GM04503 (cell line): Measurements from ENCODE around the gene NIT2.
"Not testable (repeated sequence)": the region's sequence is repeated elsewhere in the genome, so short reads cannot be mapped to it uniquely, and the experiment has no call there.

ENCODE experiments used
- DNase-seq: peaks from one replicate; pipeline ENCODE4 v3.0.0-alpha.2; 2012; ENCODE audit warnings: low read depth

Gene NIT2

GRCh38 chr3:100338911-100339310, 4.4 kb downstream of the NIT2 start:
- DNase-seq, result no peak

DNA sequence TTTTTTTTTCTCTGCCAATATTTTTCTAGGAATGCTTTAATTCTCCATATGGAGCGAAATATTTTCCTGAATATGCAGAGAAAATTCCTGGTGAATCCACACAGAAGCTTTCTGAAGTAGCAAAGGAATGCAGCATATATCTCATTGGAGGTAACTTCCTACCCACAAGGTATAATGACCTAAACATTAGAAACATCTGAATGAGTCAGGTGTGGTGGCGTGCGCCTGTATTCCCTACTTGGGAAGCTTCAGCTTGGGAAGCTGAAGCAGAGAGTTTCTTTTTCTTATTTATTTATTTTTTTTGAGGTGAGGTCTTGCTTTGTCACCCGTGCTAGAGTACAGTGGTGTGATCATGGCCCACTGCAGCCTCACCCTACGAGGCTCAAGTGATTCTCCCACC, 5.2 kb downstream of the NIT2 start:
- no peak for DNase-seq

DNA sequence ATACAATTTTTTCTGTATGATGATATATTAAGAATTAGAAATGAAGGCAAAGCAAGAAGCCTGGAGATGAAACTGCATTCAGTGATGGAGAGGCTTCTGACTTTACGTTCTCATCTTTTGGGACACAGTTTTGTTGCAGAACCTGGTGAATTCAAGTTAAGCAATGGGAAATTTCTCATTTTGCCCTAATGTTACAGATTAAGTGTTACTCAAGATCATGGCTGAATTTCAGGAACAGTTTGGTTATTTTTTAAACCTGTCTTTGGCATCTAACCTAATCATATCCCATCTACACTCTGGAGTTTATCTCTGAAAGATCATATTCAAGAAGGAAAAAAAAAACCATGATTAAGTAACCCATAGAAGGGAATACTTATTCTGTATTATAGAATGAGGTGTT, 6.0 kb downstream of the NIT2 start:
- no peak for DNase-seq

GRCh38 chr3:100348727-100349126, 14.2 kb downstream of the NIT2 start:
- DNase-seq, result no peak

GRCh38 chr3:100351770-100352169, 17.2 kb downstream of the NIT2 start:
- not testable (repeated sequence) for DNase-seq

- DNase-seq, result no peak
Observed at GRCh38 chr3:100352296-100353231, 18.0 kb downstream of the NIT2 start.

DNA sequence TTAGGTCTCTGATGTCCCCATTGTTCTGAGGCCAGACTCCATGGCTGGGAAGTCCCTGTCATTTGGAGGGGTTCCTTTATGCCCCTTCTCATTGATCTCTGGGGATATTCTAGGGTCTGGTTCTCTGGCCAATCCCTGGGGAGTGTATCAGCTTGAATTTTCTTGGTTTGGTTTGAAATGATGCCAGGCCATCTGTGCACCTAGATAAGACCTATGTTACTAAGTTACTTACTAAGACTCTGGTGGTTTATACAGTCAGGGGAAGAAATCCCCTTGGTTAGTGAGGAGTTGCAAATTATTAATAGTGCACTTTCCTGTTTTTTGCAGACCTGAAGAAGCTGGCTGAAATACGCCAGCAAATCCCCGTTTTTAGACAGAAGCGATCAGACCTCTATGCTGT, 20.3 kb downstream of the NIT2 start:
- no peak for DNase-seq

DNA sequence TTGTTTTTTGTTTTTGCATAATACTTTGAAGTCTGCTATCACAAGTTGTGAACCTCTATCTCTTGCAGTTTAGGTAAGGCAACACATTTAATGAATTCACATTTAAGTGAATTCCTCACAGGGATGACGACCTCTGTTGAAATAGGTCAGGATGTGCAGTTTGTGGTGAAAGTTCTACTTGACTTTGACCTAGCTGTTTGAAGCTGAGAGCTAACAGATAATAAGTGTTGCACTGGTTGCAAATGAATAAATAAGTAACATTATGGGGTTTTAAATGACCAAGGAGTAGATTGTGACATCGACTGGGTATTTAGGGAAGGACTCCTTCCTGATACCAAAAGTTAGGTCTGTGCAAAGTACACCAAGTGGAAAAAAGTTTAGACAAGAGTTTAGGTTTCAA, 23.9 kb downstream of the NIT2 start:
- DNase-seq, result no peak

DNA sequence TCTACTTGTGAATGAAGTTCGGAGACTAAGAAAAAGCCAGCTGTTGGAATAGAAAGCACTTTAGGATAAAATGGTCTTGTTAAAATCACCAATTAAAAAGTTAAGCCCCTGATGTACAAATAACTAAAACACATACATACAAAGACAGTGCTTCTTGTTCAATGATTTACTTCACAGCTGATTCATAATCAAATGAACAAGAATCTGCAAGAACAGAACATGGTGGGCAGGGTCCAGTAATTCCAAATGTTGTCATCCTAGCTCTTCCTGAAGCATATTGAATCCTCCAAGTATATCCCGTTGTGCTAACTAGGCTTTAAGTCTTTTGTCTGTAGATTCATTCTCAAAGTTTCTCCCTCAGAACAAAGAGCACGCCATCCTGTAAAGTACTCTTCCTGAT, 24.5 kb downstream of the NIT2 start:
- no peak for DNase-seq

DNA sequence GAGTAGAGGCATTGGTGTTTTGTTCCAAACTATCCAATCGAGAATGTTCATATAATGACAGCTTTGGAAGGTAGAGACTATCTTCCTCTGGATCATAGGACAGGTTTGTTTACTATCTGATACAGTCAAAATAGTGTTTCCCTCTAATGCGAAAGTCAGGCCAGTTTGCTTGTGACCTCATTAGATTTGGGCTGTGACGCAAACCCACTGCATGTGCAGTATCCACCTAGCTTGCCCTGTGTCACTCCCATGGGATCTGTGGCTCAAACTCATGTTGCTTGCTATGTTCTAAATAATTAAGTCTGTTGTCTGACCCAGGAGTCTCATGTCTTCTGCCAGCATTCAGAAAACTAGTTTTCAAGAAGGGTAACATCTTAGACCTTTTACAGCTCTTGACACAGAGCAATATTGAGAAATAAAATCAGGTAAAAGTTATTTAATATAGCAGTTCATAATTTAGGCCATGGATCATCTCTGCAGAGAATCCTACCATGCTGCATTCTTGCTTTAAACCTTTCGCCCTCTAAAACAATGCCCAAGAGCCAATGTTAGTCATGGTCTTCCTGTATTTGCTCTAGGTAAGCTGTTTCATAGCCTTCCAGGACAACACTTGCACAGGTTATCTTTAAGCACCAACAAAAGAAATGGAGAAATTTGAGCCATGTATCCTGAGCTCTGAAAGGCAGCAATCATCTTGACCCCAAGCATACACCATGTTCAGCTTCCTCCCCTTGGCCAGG, 26.4 kb downstream of the NIT2 start:
- DNase-seq, result no peak

DNA sequence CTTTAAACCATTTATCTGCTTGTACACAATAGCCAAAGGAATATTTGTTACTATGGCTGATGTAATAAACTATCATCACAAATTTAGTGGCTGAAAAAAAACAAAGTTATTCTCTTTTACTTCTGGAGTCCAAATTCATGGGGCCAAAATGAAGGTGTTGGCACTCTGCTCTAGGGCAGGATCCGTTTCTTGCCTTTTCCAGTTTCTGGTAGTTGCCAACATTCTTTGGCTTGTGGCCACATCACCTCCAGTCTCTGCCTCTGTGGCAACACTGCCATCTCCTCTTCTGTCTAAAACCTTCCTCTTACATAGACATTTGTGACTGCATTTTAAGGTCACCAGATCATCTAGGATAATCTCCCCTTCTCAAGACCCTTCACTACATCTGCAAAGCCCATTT, 27.3 kb downstream of the NIT2 start:
- DNase-seq, result no peak

DNA sequence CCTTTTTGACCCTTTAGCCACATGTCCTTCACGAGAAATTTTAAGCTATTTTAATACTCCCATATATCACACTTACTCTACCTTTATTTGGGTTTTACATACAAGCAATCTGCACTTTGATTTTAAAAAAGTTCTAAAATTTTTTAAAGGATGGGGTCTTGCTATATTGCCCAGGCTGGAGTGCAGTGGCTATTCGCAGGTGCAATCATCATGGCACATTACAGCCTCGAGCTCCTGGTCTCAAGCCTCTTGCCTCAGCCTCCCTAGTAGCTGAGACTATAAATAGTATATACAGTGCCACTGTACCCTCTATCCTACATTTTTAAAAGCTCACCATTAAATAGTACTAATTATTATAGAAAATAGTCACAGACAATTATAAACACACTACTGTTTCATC, 29.9 kb downstream of the NIT2 start:
- DNase-seq, result no peak

DNA sequence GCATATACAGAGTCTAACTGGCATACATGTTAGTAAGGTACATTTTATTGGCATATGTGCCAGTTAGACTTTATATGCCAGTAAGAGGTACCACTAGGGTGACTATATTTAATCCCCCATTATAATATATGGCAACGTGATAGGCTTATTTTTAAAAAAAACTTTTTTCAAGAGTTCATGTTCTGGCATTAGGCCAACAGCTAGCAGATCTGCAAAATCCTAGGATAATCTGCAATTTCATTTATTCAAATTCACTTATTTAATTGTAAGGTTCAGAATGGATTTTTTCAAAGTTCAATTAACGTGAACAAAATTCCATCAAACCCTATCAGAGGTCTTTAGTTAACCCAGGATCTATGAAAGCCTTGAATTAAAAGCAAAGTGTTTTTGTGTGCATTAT, 31.9 kb downstream of the NIT2 start:
- no peak for DNase-seq

- DNase-seq, result no peak
Observed at GRCh38 chr3:100368441-100368840, 33.9 kb downstream of the NIT2 start.

DNA sequence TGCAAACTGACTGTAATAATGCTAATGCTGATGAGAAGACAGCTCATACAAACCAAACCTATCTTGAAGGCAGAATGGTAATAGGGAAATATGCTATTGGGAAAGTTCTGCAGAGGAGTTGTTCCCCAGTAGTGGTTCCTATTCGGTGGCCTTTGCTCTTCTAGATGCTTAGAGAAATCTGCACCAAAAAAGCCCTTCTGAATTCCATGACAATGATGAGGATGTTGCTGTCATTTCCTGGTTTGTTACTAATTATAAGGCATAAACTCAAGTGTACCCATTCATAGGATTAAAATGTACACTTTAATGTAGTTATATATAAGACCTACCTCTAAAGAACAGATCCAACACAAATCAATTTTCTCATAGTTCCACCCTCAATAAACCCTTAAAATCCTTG, 36.2 kb downstream of the NIT2 start:
- no peak for DNase-seq

DNA sequence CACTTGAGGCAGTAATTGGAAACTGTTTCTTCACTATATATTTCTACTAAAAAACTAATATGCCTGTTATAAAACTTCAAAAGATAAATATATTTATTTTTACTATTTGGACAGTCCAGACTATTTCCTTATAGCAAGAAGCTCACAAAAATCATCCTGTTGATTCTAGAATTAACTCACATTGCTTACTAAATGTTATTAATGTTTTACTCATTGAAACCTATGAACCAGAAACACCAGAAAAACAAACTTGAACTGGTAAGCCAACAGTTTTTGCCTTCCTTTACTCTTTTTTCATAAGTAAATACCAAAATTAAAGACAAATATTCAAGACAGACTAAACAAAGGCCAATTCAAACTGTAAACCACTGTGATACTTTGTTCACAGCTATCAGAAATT, 40.0 kb downstream of the NIT2 start:
- no peak for DNase-seq

- no peak for DNase-seq
Observed at GRCh38 chr3:100376301-100376700, 41.7 kb downstream of the NIT2 start.

DNA sequence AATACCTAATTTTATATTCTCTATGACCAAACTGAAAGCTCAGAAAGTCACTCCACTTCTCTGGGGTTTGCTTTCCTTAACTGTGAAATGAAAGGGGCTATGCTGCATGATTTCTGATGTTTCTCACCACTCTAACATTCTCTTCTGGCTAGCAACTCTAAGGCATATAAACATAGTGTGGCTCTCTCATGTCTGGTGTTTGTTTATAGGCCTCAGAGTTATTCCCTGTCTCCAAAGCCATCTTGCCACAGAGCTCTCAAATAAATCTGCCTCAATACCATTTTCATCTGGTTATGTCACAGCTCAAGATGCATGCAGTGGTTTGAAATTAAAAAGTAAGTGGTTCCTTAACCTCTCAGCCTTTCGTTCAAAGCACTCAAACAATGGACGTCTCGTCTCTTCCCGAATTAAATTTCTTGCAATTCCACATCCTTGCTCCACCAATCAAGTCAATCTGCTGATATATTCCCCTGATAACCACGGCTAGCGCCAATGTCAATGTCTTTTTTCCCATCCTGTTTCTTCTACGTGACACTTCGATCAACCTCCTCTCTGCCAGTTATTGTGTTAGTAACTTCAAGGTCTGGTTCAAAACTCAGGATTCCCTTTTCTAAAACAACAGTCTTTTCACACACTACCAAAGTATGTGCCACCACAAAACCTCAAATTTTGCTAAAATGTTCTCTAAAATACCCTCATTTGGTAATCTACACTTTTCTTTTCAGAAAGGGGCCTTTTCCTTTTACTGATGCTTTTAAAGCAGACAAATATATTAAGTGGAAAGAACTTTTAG, 50.4 kb downstream of the NIT2 start:
- DNase-seq, result no peak

DNA sequence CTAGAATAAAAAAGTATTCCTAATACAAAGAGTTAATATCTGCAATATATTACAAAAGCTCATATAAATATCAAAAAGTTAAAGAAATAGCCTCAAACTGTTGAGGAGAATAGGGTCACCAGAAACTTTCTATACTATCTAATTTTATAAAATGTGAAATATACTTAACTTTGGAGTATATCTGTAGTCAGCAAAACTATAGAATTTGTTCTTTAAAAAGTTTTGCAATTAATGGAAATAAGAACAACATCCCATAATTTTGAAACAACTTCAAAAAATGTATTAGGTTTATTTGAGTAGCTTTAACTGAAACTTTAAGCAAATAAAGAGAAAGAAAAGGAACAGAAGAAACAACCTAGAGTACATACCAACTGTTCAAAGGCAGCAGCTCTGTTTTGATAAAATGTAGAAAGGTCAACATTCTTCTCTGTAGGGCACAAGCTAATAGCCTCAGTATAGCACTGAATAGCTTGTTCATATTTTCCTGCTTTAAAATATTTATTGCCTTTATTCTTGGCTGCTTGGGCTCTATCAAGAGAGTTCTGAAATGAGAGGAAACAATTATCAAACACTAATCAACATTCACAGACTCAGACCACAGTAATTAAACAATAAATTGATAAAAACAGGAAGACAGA, 52.0 kb downstream of the NIT2 start:
- DNase-seq, result no peak

DNA sequence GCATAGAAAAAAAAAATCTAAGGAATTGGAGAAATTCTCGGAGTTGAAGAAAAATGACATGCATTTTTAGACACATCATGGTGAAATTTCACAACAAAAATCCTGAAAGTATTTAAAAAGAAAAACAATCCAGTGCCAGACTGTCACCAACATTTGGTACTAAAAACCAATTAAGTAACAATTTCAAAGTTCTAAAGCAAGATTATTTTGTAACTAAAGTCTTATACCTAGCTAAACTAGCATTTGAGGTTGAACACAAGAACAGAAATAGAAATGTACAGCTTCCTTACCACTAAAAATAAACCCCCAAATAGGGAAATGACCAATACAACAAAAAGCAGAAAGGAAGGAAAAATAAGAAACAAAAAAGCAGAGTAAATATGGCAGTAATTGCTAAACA, 54.5 kb downstream of the NIT2 start:
- no peak for DNase-seq

- DNase-seq, result no peak
Observed at GRCh38 chr3:100395679-100396431, 61.3 kb downstream of the NIT2 start.
